ENCODE measurements around the gene DMAC1. TPM values are rescaled to one million over a fixed set of nuclear protein-coding genes. Genes with fewer than 3 reads are reported as not detected.
A peak's percentile ranks its signal among the peaks of the same experiment; 100 is the strongest.

The DMAC1 gene
- 29.4 TPM for polyA plus RNA-seq (2013, experiment 1 of 2; ENCODE audit: insufficient read length)
- polyA plus RNA-seq (2013, experiment 2 of 2; ENCODE audit: insufficient read length) = 25.9 TPM

GRCh38 chr9:7799234-7799943, at the start of gene DMAC1:
TSS of gene DMAC1 (minus strand) at chr9:7799778. CDS start at chr9:7799734, 44 bp downstream.
- DNase-seq = peak; percentile 87

- DNase-seq = no peak
These were observed 49.8 kb upstream of the DMAC1 start for GRCh38 chr9:7849362-7849761.

- DNase-seq = no peak
These were observed 48.9 kb upstream of the DMAC1 start for GRCh38 chr9:7848498-7848897.

GRCh38 chr9:7844242-7844641, 44.7 kb upstream of the DMAC1 start:
- peak; percentile 32 for DNase-seq

GRCh38 chr9:7841831-7842230, 42.3 kb upstream of the DMAC1 start:
- DNase-seq = no peak

GRCh38 chr9:7834531-7834930, 35.0 kb upstream of the DMAC1 start:
- DNase-seq = no peak

- no peak for DNase-seq
These were observed 28.8 kb upstream of the DMAC1 start for GRCh38 chr9:7828334-7828733.

- no peak for DNase-seq
These were observed 28.2 kb upstream of the DMAC1 start for GRCh38 chr9:7827792-7828191.

- no peak for DNase-seq
These were observed 27.5 kb upstream of the DMAC1 start for GRCh38 chr9:7827056-7827455.

- no peak for DNase-seq
These were observed 24.1 kb upstream of the DMAC1 start for GRCh38 chr9:7823651-7824050.

GRCh38 chr9:7819984-7820383, 20.4 kb upstream of the DMAC1 start:
- no peak for DNase-seq

GRCh38 chr9:7816021-7816420, 16.4 kb upstream of the DMAC1 start:
- no peak for DNase-seq

- no peak for DNase-seq
These were observed 13.5 kb upstream of the DMAC1 start for GRCh38 chr9:7813030-7813429.

GRCh38 chr9:7811677-7812076, 12.1 kb upstream of the DMAC1 start:
- DNase-seq = no peak

GRCh38 chr9:7802666-7803065, 3.1 kb upstream of the DMAC1 start:
- peak; percentile 21 for DNase-seq

GRCh38 chr9:7799944-7800285, 337 bp upstream of the DMAC1 start:
- DNase-seq = no peak

- no peak for DNase-seq
These were observed 5.4 kb downstream of the DMAC1 start for GRCh38 chr9:7794196-7794595.

GRCh38 chr9:7791394-7791793, 8.2 kb downstream of the DMAC1 start:
- no peak for DNase-seq

GRCh38 chr9:7790819-7791182, 8.8 kb downstream of the DMAC1 start:
- no peak for DNase-seq

- no peak for DNase-seq
These were observed 9.4 kb downstream of the DMAC1 start for GRCh38 chr9:7790022-7790818.

- no peak for DNase-seq
These were observed 10.8 kb downstream of the DMAC1 start for GRCh38 chr9:7788772-7789171.

- DNase-seq = no peak
These were observed 13.8 kb downstream of the DMAC1 start for GRCh38 chr9:7785813-7786212.

- DNase-seq = no peak
These were observed 15.1 kb downstream of the DMAC1 start for GRCh38 chr9:7784472-7784871.

- no peak for DNase-seq
These were observed 15.9 kb downstream of the DMAC1 start for GRCh38 chr9:7783635-7784063.
